ENCODE measurements around the gene ANKMY1.
A peak's percentile ranks its signal among the peaks of the same experiment; 100 is the strongest.

The ANKMY1 gene

DNA sequence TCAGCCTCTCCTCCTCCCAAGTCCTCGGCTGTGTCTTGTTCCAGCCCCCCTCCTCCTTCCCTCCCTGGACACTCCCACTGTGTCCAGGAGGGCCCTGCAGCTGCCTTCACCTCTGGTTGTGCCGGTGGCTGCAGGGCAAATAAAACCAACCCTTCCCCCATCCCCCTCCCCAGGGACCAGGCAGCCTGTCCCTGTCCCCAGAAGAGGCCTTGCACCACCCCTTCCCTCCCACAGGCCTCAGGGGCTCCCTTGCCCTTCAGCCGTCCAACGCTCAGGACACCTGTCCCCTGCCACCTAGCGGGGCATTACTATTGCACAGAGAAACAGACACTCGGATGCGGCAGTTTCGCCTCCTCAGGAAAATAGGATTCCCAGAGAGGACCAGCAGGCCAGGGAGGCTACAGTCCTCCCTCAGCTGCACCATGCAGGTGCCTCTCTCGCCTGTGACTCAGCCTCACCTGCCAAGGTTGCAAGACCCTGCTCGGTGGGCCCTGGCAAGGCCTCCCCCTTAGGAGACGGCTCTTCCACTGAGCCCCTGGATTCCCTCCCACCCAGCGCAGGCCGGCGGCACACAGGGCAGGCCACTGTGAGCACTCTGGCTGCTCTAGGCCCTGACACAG, 127.8 kb downstream of the ANKMY1 start:
- peak; percentile 17 for DNase-seq

Measured in stimulated activated CD8-positive, alpha-beta memory T cell treated with anti-CD3 and anti-CD28 coated beads, Interleukin-4, amount 100 ng/mL, for 48 hours (primary cell).